ENCODE data around the gene FNBP1. TPM values are rescaled to one million over a fixed set of nuclear protein-coding genes. Genes with fewer than 3 reads are reported as not detected.

Gene FNBP1
- total RNA-seq, 1 experiment from 2014 or later: 16.6 TPM

GRCh38 chr9:129869585-129870501 lies 173.1 kb downstream of the FNBP1 start:
- in situ Hi-C loops (cut with HindIII; ENCODE audit: low sequenced_read_pairs): no loop called here
- DNase-seq (ENCODE audit: low spot score): no peak

- in situ Hi-C loops (cut with HindIII; ENCODE audit: low sequenced_read_pairs): no loop called here
- no peak for DNase-seq (ENCODE audit: low spot score)
Observed at GRCh38 chr9:129868872-129869486, 174.0 kb downstream of the FNBP1 start.

- in situ Hi-C loops (cut with HindIII; ENCODE audit: low sequenced_read_pairs): no loop called here
- DNase-seq (ENCODE audit: low spot score): no peak
Observed at GRCh38 chr9:129868023-129868871, 174.7 kb downstream of the FNBP1 start.

GRCh38 chr9:129867136-129868022 lies 175.6 kb downstream of the FNBP1 start:
- no peak for DNase-seq (ENCODE audit: low spot score)
- in situ Hi-C loops (cut with HindIII; ENCODE audit: low sequenced_read_pairs): no loop called here

GRCh38 chr9:129866394-129867135 lies 176.4 kb downstream of the FNBP1 start:
- in situ Hi-C loops (cut with HindIII; ENCODE audit: low sequenced_read_pairs): no loop called here
- DNase-seq (ENCODE audit: low spot score): no peak

- in situ Hi-C loops (cut with HindIII; ENCODE audit: low sequenced_read_pairs): no loop called here
- DNase-seq (ENCODE audit: low spot score): no peak
Observed at GRCh38 chr9:129865668-129866320, 177.2 kb downstream of the FNBP1 start.

- in situ Hi-C loops (cut with HindIII; ENCODE audit: low sequenced_read_pairs): no loop called here
- no peak for DNase-seq (ENCODE audit: low spot score)
Observed at GRCh38 chr9:129864991-129865647, 177.9 kb downstream of the FNBP1 start.

GRCh38 chr9:129863059-129863690 lies 179.8 kb downstream of the FNBP1 start:
- DNase-seq (ENCODE audit: low spot score): no peak
- in situ Hi-C loops (cut with HindIII; ENCODE audit: low sequenced_read_pairs): no loop called here

GRCh38 chr9:129861447-129861827 lies 181.6 kb downstream of the FNBP1 start:
- no peak for DNase-seq (ENCODE audit: low spot score)
- in situ Hi-C loops (cut with HindIII; ENCODE audit: low sequenced_read_pairs): no loop called here

- in situ Hi-C loops (cut with HindIII; ENCODE audit: low sequenced_read_pairs): no loop called here
- DNase-seq (ENCODE audit: low spot score): no peak
Observed at GRCh38 chr9:129860653-129861446, 182.1 kb downstream of the FNBP1 start.

GRCh38 chr9:129858167-129858962 lies 184.6 kb downstream of the FNBP1 start:
- DNase-seq (ENCODE audit: low spot score): no peak
- in situ Hi-C loops (cut with HindIII; ENCODE audit: low sequenced_read_pairs): no loop called here

GRCh38 chr9:129857207-129857606 lies 185.8 kb downstream of the FNBP1 start:
- in situ Hi-C loops (cut with HindIII; ENCODE audit: low sequenced_read_pairs): no loop called here
- DNase-seq (ENCODE audit: low spot score): peak; percentile 23

- DNase-seq (ENCODE audit: low spot score): no peak
- in situ Hi-C loops (cut with HindIII; ENCODE audit: low sequenced_read_pairs): no loop called here
Observed at GRCh38 chr9:129854588-129855110, 188.3 kb downstream of the FNBP1 start.

GRCh38 chr9:129853614-129854013 lies 189.4 kb downstream of the FNBP1 start:
- in situ Hi-C loops (cut with HindIII; ENCODE audit: low sequenced_read_pairs): no loop called here
- no peak for DNase-seq (ENCODE audit: low spot score)

GRCh38 chr9:129852579-129852978 lies 190.4 kb downstream of the FNBP1 start:
- DNase-seq (ENCODE audit: low spot score): no peak
- in situ Hi-C loops (cut with HindIII; ENCODE audit: low sequenced_read_pairs): no loop called here
